Activated naive CD4-positive, alpha-beta T cell treated with anti-CD3 and anti-CD28 coated beads, Interleukin-2, amount 10 ng/mL, durations not matched to agents 7 days and 5 days (primary cell): ENCODE results near the gene REELD1.

Experiments
- CTCF ChIA-PET: fragments of 350-600 bp; sonication (Branson Sonifier 250); formaldehyde crosslinking; loops from one replicate; lab custom pipeline; 2021; ENCODE audit warnings: antibody characterized with exemption; lab: Charles Lee
- DNase-seq: peaks from one replicate; pipeline ENCODE4 v3.0.0-alpha.2; 2020
- H3K27ac Mint-ChIP-seq: one replicate; pipeline ENCODE4 v1.8.0; 2021; ENCODE audit warnings: mild to moderate bottlenecking, moderate library complexity, mixed read lengths
- H3K27me3 Mint-ChIP-seq: one replicate; pipeline ENCODE4 v1.8.0; 2021; ENCODE audit warnings: mild to moderate bottlenecking, mixed read lengths
- H3K36me3 Mint-ChIP-seq: one replicate; pipeline ENCODE4 v1.8.0; 2021; ENCODE audit warnings: mixed read lengths
- H3K4me1 Mint-ChIP-seq: one replicate; pipeline ENCODE4 v1.8.0; 2021; ENCODE audit warnings: mixed read lengths
- H3K4me3 Mint-ChIP-seq: one replicate; pipeline ENCODE4 v1.8.0; 2021; ENCODE audit warnings: mild to moderate bottlenecking, moderate library complexity, mixed read lengths
- H3K9me3 Mint-ChIP-seq: one replicate; pipeline ENCODE4 v1.8.0; 2021; ENCODE audit warnings: mixed read lengths

Gene REELD1

GRCh38 chr4:146214238-146214637, at the start of gene REELD1:
Gene REELD1 (plus strand): TSS chr4:146214538. CDS start chr4:146216953, 2,415 bp downstream.
- Mint-ChIP-seq H3K9me3 (no peaks in the 10 kb centered on the region), H3K36me3 (no peaks in the 10 kb centered on the region), H3K27me3 (no peaks in the 10 kb centered on the region), H3K4me1 (no peaks in the 10 kb centered on the region), H3K27ac (no peak within 1 kb of the TSS), H3K4me3 (no peak within 1 kb of the TSS)
- DNase-seq, result no peak
- CTCF ChIA-PET, result no interaction called here

- Mint-ChIP-seq H3K36me3 (no peaks in the 10 kb centered on the region), H3K4me1 (no peaks in the 10 kb centered on the region), H3K27me3 (peaks cover 3% of the 10 kb centered on the region), H3K9me3 (peaks cover 4% of the 10 kb centered on the region), H3K4me3 (no peak overlapping the region), H3K27ac (no peak overlapping the region)
- CTCF ChIA-PET, result no interaction called here
- DNase-seq, result no peak
Measured at GRCh38 chr4:146165221-146165620, 49.1 kb upstream of the REELD1 start.

GRCh38 chr4:146165840-146166239, 48.5 kb upstream of the REELD1 start:
- Mint-ChIP-seq H3K9me3 (peaks cover 3% of the 10 kb centered on the region), H3K27me3 (peaks cover 3% of the 10 kb centered on the region), H3K4me1 (no peaks in the 10 kb centered on the region), H3K36me3 (no peaks in the 10 kb centered on the region), H3K4me3 (no peak overlapping the region), H3K27ac (no peak overlapping the region)
- CTCF ChIA-PET, result no interaction called here
- DNase-seq, result no peak

- Mint-ChIP-seq H3K4me1 (peaks cover 2% of the 10 kb centered on the region), H3K4me3 (no peak overlapping the region), H3K27me3 (peaks cover 7% of the 10 kb centered on the region), H3K36me3 (no peaks in the 10 kb centered on the region), H3K27ac (no peak overlapping the region), H3K9me3 (no peaks in the 10 kb centered on the region)
- CTCF ChIA-PET, result interaction anchor here (1.2 kb wide), 1 partner anchor 75 kb away, joined by 4 read pairs; no protein-coding TSS in a partner anchor
- DNase-seq, result no peak
Measured at GRCh38 chr4:146170149-146170548, 44.2 kb upstream of the REELD1 start.

GRCh38 chr4:146175541-146176453, 38.5 kb upstream of the REELD1 start, which contains the start of gene LSM6:
Gene LSM6 (plus strand): TSS chr4:146175718. CDS start chr4:146182922, 7,204 bp downstream.
- peak within 1 kb of the TSS; percentile 87 for H3K27ac Mint-ChIP-seq
- H3K4me1 Mint-ChIP-seq, result peaks cover 37% of the 10 kb centered on the region
- peaks cover 4% of the 10 kb centered on the region for H3K27me3 Mint-ChIP-seq
- DNase-seq, result peak; percentile 89
- no peaks in the 10 kb centered on the region for H3K9me3 Mint-ChIP-seq
- H3K4me3 Mint-ChIP-seq, result peak within 1 kb of the TSS; percentile 83
- CTCF ChIA-PET, result no interaction called here
- H3K36me3 Mint-ChIP-seq, result peaks cover 12% of the 10 kb centered on the region

- Mint-ChIP-seq H3K4me1 (peaks cover 41% of the 10 kb centered on the region), H3K9me3 (no peaks in the 10 kb centered on the region), H3K36me3 (peaks cover 12% of the 10 kb centered on the region), H3K4me3 (peak overlapping the region; percentile 83), H3K27me3 (peaks cover 2% of the 10 kb centered on the region), H3K27ac (peak overlapping the region; percentile 6)
- CTCF ChIA-PET, result no interaction called here
- DNase-seq, result no peak
Measured at GRCh38 chr4:146176891-146177290, 37.4 kb upstream of the REELD1 start.

GRCh38 chr4:146178126-146178525, 36.2 kb upstream of the REELD1 start:
- no peak for DNase-seq

GRCh38 chr4:146179784-146180370, 34.5 kb upstream of the REELD1 start:
- peaks cover 41% of the 10 kb centered on the region for H3K4me1 Mint-ChIP-seq
- no peak overlapping the region for H3K4me3 Mint-ChIP-seq
- no peaks in the 10 kb centered on the region for H3K9me3 Mint-ChIP-seq
- no peak for DNase-seq
- CTCF ChIA-PET, result no interaction called here
- peaks cover 14% of the 10 kb centered on the region for H3K36me3 Mint-ChIP-seq
- H3K27me3 Mint-ChIP-seq, result no peaks in the 10 kb centered on the region
- no peak overlapping the region for H3K27ac Mint-ChIP-seq

More at GRCh38 chr4:146178126-146178525, 36.2 kb upstream of the REELD1 start:
- no peaks in the 10 kb centered on the region for H3K9me3 Mint-ChIP-seq
- CTCF ChIA-PET, result no interaction called here
- peaks cover 41% of the 10 kb centered on the region for H3K4me1 Mint-ChIP-seq
- peaks cover 12% of the 10 kb centered on the region for H3K36me3 Mint-ChIP-seq
- no peak overlapping the region for H3K27ac Mint-ChIP-seq
- no peaks in the 10 kb centered on the region for H3K27me3 Mint-ChIP-seq
- no peak overlapping the region for H3K4me3 Mint-ChIP-seq

GRCh38 chr4:146182443-146182842, 31.9 kb upstream of the REELD1 start:
- CTCF ChIA-PET, result no interaction called here
- Mint-ChIP-seq H3K4me3 (no peak overlapping the region), H3K36me3 (peaks cover 29% of the 10 kb centered on the region), H3K27ac (no peak overlapping the region), H3K9me3 (no peaks in the 10 kb centered on the region), H3K27me3 (no peaks in the 10 kb centered on the region), H3K4me1 (peaks cover 26% of the 10 kb centered on the region)
- DNase-seq, result no peak

GRCh38 chr4:146183209-146183608, 31.1 kb upstream of the REELD1 start:
- no peaks in the 10 kb centered on the region for H3K27me3 Mint-ChIP-seq
- CTCF ChIA-PET, result no interaction called here
- peaks cover 18% of the 10 kb centered on the region for H3K4me1 Mint-ChIP-seq
- H3K9me3 Mint-ChIP-seq, result no peaks in the 10 kb centered on the region
- H3K27ac Mint-ChIP-seq, result no peak overlapping the region
- peaks cover 28% of the 10 kb centered on the region for H3K36me3 Mint-ChIP-seq
- DNase-seq, result no peak
- no peak overlapping the region for H3K4me3 Mint-ChIP-seq

- DNase-seq, result no peak
- no peaks in the 10 kb centered on the region for H3K27me3 Mint-ChIP-seq
- no peak overlapping the region for H3K27ac Mint-ChIP-seq
- peaks cover 28% of the 10 kb centered on the region for H3K36me3 Mint-ChIP-seq
- H3K4me3 Mint-ChIP-seq, result no peak overlapping the region
- no peaks in the 10 kb centered on the region for H3K9me3 Mint-ChIP-seq
- CTCF ChIA-PET, result no interaction called here
- H3K4me1 Mint-ChIP-seq, result peaks cover 4% of the 10 kb centered on the region
Measured at GRCh38 chr4:146186041-146186440, 28.3 kb upstream of the REELD1 start.

GRCh38 chr4:146186596-146186995, 27.7 kb upstream of the REELD1 start:
- Mint-ChIP-seq H3K9me3 (no peaks in the 10 kb centered on the region), H3K27ac (no peak overlapping the region), H3K36me3 (peaks cover 34% of the 10 kb centered on the region), H3K27me3 (no peaks in the 10 kb centered on the region), H3K4me3 (no peak overlapping the region), H3K4me1 (peaks cover 2% of the 10 kb centered on the region)
- DNase-seq, result no peak
- CTCF ChIA-PET, result no interaction called here

GRCh38 chr4:146190456-146190855, 23.9 kb upstream of the REELD1 start:
- CTCF ChIA-PET, result interaction anchor here (2.0 kb wide), 1 partner anchor 12 kb away, joined by 6 read pairs; no protein-coding TSS in a partner anchor
- no peak overlapping the region for H3K27ac Mint-ChIP-seq
- DNase-seq, result no peak
- H3K4me3 Mint-ChIP-seq, result no peak overlapping the region
- H3K36me3 Mint-ChIP-seq, result peaks cover 31% of the 10 kb centered on the region
- no peaks in the 10 kb centered on the region for H3K4me1 Mint-ChIP-seq
- H3K27me3 Mint-ChIP-seq, result no peaks in the 10 kb centered on the region
- no peaks in the 10 kb centered on the region for H3K9me3 Mint-ChIP-seq

GRCh38 chr4:146191766-146192458, 22.4 kb upstream of the REELD1 start:
- no peak for DNase-seq
- H3K4me1 Mint-ChIP-seq, result no peaks in the 10 kb centered on the region
- no peak overlapping the region for H3K4me3 Mint-ChIP-seq
- H3K27ac Mint-ChIP-seq, result no peak overlapping the region
- CTCF ChIA-PET, result interaction anchor here (2.0 kb wide), 1 partner anchor 11 kb away, joined by 6 read pairs; no protein-coding TSS in a partner anchor
- H3K36me3 Mint-ChIP-seq, result peaks cover 21% of the 10 kb centered on the region
- H3K9me3 Mint-ChIP-seq, result no peaks in the 10 kb centered on the region
- no peaks in the 10 kb centered on the region for H3K27me3 Mint-ChIP-seq
